GM03348 (cell line): ENCODE data around the gene LSM11.

ENCODE experiments used
- DNase-seq: peaks from one replicate; pipeline ENCODE4 v3.0.0; 2012; ENCODE audit warnings: low spot score

The LSM11 gene

GRCh38 chr5:157772127-157772526, 28.6 kb downstream of the LSM11 start:
- DNase-seq: no peak

DNA sequence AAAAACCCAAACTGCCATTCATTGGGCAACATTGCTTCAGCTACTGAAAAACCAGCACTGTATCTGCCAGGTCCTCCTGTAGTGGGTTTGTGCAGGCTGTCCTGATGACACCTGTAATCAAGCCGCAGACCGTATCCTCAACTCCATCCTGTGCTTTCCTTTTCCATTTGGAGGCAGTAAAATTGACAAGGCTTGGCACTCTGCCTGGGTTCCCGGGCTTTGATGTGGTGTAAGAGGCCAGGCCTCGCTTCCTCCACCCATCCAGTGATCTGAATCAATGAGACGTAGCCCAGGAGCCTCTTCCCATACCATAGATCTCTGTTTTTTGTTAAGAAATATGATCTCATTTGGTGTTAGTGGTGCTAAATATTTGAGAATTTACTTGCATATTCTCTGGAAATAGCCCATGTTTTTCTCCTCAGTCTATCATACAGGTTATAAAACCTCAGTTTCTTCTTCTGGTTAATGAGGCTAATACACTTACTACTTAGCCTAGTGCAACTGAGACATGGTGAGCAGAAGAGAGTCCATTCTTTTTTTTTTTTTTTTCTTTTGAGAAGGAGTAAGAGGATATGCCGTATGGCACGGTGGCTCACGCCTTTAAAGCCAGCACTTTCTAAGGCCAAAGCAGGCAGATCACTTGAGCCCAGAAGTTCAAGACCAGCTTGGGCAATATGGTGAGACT, 34.8 kb downstream of the LSM11 start:
- DNase-seq: peak; percentile 6

GRCh38 chr5:157779221-157779620, 35.7 kb downstream of the LSM11 start:
- no peak for DNase-seq

- no peak for DNase-seq
Measured at GRCh38 chr5:157785801-157786200, 42.3 kb downstream of the LSM11 start.

DNA sequence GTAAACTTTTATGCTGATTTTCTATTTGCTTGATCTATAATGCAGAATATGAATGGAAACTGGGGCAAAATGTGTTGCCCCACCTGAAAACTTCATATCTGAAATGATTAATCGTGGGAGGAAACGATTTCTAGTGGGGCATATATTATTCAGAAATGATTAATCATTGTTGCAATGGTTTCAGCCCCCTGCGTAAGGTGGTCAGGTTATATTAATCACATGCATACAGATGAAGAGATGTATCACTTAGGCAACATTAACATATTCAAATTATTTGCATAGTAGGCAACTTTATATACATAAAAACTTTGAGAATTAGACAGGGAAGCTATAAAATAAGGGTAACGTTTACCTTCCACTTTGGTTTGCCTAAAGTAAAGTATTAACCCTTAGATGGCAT, 49.8 kb downstream of the LSM11 start:
- no peak for DNase-seq

DNA sequence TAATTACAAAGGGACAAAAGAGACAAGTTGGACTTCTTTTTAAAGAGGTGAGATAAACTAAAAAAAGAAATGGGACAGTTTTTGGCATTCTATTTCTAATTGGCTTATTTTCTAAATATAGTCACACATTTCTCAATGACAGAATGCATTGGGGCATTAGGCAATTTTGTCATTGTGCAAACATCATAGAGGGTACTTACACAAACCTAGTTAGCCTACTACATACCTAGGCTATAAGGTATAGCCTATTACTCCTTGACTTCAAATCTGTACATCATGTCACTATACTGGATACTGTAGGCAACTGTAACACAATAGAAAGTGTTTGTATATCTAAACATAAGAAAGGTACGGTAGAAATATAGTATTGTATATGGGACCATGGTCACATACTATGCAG, 56.1 kb downstream of the LSM11 start:
- DNase-seq: no peak

GRCh38 chr5:157800137-157800536, 56.6 kb downstream of the LSM11 start:
- no peak for DNase-seq

GRCh38 chr5:157802736-157803135, 59.2 kb downstream of the LSM11 start:
- no peak for DNase-seq

DNA sequence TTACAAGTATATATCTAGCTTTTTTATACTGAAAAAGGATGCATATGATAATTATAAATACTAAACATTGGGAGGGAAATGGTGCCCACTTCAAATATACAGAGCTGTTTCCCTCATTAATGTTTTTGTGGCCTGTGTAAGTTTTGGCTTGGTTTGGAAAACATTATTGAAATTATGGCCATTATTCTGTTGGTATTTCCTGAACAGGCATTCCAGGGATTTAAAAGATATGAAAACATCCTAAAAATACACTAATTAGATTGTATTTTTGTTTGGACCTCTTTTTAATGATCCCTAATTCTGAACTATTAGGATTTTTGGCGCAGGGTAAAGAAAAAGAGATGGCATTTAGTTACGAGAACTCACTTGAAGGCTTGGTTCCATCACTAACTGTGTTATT, 64.5 kb downstream of the LSM11 start:
- DNase-seq: no peak
